Lower lobe of right lung (tissue), 2 donors: Measurements from ENCODE around the gene RAD51B. TPM values are rescaled to one million over a fixed set of nuclear protein-coding genes. Genes with fewer than 3 reads are reported as not detected.

Experiments
- ATAC-seq, 2 donors: fragments of 200-7000 bp; cut with Tn5 transposase; one replicate each; pipeline ENCODE4 v1.9.1; 2020 to 2022; ENCODE audit warnings: mild to moderate bottlenecking in 2 of 2, moderate library complexity in 2 of 2
- DNase-seq: peaks from one replicate; pipeline ENCODE4 v3.0.0-alpha.2; 2020
- H3K27ac ChIP-seq: fragments of 200-600 bp; one replicate; pipeline ENCODE4 v1.8.0; 2022
- H3K27me3 ChIP-seq: fragments of 200-600 bp; one replicate; pipeline ENCODE4 v1.8.0; 2022; ENCODE audit warnings: low read depth
- H3K36me3 ChIP-seq: fragments of 200-600 bp; one replicate; pipeline ENCODE4 v1.8.0; 2022; ENCODE audit warnings: mild to moderate bottlenecking
- H3K4me1 ChIP-seq: fragments of 200-600 bp; one replicate; pipeline ENCODE4 v1.8.0; 2022
- H3K4me3 ChIP-seq: fragments of 200-600 bp; one replicate; pipeline ENCODE4 v1.8.0; 2022; ENCODE audit warnings: mild to moderate bottlenecking
- H3K9me3 ChIP-seq: fragments of 200-600 bp; one replicate; pipeline ENCODE4 v1.8.0; 2022
- CTCF ChIP-seq: fragments of 200-600 bp; IDR thresholded peaks from one replicate; pipeline ENCODE4 v1.8.0; 2022; ENCODE audit warnings: antibody characterized with exemption, mild to moderate bottlenecking
- intact Hi-C: fragments of 100-400 bp; cut with DNase I; formaldehyde crosslinking; loops from one replicate; pipeline ENCODE4 v1.11.0; 2022
- long read RNA-seq: library from polyadenylated mRNA; unstranded; transcript quantifications from one replicate; pipeline ENCODE4 v2.0.0, GENCODE V29; 2021
- total RNA-seq: library from RNA; stranded (reverse); fragmentation: NEBNext Ultra II Directional; extraction: Animal tissue kit (Norgen Biotek cat#: 25700); gene quantifications from one replicate; pipeline ENCODE4 v1.2.1, GENCODE V29; 2021
- donor health status: DM: no; HTN: yes; CAD: no; lungs with severe emphysema.

RAD51B gene
- 22.2 TPM for total RNA-seq
- long read RNA-seq, partial matches to known transcripts, result 0 of 12 reads
- long read RNA-seq, other reads (novel, unspliced or antisense), result 8 of 12 reads

GRCh38 chr14:67819563-67820421 lies at the start of gene RAD51B:
RAD51B (plus strand) TSS chr14:67819779.
- ATAC-seq, result peak; percentile 85 to 92
- no peak for TF ChIP-seq CTCF
- Histone ChIP-seq H3K27ac (peak within 1 kb of the TSS; percentile 73), H3K4me3 (peak within 1 kb of the TSS; percentile 95), H3K4me1 (peaks cover 33% of the 10 kb centered on the region), H3K27me3 (no peaks in the 10 kb centered on the region), H3K36me3 (no peaks in the 10 kb centered on the region), H3K9me3 (no peaks in the 10 kb centered on the region)
- peak; percentile 89 for DNase-seq
- intact Hi-C loops, result no loop called here

- Histone ChIP-seq H3K9me3 (no peaks in the 10 kb centered on the region), H3K36me3 (peaks cover 98% of the 10 kb centered on the region), H3K4me1 (no peaks in the 10 kb centered on the region), H3K4me3 (no peak overlapping the region), H3K27me3 (no peaks in the 10 kb centered on the region), H3K27ac (no peak overlapping the region)
- no peak for TF ChIP-seq CTCF
- ATAC-seq (no peak), DNase-seq (no peak)
- intact Hi-C loops, result no loop called here
Observed at GRCh38 chr14:67773844-67774377, 45.7 kb upstream of the RAD51B start.

GRCh38 chr14:67776653-67777322 lies 42.8 kb upstream of the RAD51B start:
- H3K27ac ChIP-seq, result no peak overlapping the region
- TF ChIP-seq CTCF, result no peak
- no peak overlapping the region for H3K4me3 ChIP-seq
- H3K36me3 ChIP-seq, result peaks cover 100% of the 10 kb centered on the region
- DNase-seq, result no peak
- intact Hi-C loops, result no loop called here
- H3K4me1 ChIP-seq, result no peaks in the 10 kb centered on the region
- H3K27me3 ChIP-seq, result no peaks in the 10 kb centered on the region
- no peak for ATAC-seq
- H3K9me3 ChIP-seq, result no peaks in the 10 kb centered on the region

- Histone ChIP-seq H3K9me3 (no peaks in the 10 kb centered on the region), H3K27me3 (no peaks in the 10 kb centered on the region), H3K4me1 (no peaks in the 10 kb centered on the region), H3K27ac (no peak overlapping the region), H3K4me3 (no peak overlapping the region), H3K36me3 (peaks cover 100% of the 10 kb centered on the region)
- ATAC-seq (peak in 1 of 2 donors; percentile 12), DNase-seq (no peak)
- intact Hi-C loops, result no loop called here
- no peak for TF ChIP-seq CTCF
Observed at GRCh38 chr14:67778792-67779191, 40.8 kb upstream of the RAD51B start.

- Histone ChIP-seq H3K4me3 (no peak overlapping the region), H3K27me3 (no peaks in the 10 kb centered on the region), H3K4me1 (no peaks in the 10 kb centered on the region), H3K27ac (no peak overlapping the region), H3K36me3 (peaks cover 100% of the 10 kb centered on the region), H3K9me3 (no peaks in the 10 kb centered on the region)
- DNase-seq (no peak), ATAC-seq (no peak)
- TF ChIP-seq CTCF, result no peak
- intact Hi-C loops, result no loop called here
Observed at GRCh38 chr14:67782090-67782489, 37.5 kb upstream of the RAD51B start.
